ENCODE data around the gene ARL16.

The ARL16 gene

DNA sequence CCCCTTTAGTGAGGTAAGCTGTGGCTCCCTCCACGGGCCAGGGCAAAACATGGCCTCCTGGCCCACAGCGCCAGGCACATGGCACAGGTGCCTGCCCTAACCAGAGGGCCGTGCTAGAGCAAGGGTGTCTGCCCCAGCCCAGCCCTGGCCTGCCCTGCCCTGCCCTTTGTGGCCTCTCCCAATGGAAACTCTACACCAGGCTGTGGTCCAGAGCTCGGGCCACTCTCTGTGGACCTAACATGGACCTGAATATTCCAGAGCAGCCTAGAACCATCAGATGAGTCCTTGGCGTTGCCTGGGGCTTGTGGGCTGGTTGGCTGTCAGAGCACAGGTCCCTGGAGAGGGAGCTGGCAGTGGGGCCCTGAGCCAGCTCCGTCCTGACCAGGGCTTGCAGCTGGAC, 11.6 kb upstream of the ARL16 start:
- DNase-seq, result no peak

DNA sequence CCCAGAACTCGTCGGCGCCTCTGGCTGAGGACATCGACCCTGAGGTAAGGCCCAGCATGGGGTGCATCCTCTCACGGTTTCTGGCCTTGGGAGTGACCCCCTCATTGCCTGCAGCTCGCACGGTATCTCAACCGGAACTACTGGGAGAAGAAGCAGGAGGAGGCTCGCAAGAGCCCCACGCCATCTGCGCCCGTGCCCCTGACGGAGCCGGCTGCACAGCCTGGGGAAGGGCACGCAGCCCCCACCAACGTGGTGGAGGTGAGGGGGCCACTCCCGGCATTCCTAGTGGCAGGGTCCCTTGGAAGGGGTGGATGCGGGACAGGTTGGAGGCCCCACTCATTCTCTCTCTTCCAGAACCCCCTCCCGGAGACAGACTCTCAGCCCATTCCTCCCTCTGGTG, 11.2 kb upstream of the ARL16 start:
- DNase-seq, result no peak

- DNase-seq, result no peak
Measured at GRCh38 chr17:81693509-81694210, 10.1 kb upstream of the ARL16 start.

DNA sequence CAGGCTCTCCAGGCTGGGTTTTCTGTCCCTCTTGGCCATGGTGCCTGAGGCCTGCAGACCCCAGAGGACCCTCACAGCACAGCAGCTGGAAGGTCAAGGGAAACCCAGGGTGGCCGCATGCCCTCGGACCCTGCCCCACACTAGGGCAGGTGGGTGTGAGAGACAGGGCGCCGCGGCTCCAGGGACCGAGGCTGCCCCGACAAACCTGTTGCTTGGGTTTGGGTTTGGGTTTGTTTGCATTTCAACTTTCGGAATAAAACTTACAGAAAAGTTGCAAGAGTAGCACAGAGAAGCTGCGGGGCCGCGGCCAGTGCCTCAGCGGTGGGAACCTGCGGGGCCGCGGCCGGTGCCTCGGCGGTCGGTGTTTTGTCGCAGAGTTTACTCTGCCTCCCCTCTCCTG, 8.0 kb upstream of the ARL16 start:
- DNase-seq, result no peak

DNA sequence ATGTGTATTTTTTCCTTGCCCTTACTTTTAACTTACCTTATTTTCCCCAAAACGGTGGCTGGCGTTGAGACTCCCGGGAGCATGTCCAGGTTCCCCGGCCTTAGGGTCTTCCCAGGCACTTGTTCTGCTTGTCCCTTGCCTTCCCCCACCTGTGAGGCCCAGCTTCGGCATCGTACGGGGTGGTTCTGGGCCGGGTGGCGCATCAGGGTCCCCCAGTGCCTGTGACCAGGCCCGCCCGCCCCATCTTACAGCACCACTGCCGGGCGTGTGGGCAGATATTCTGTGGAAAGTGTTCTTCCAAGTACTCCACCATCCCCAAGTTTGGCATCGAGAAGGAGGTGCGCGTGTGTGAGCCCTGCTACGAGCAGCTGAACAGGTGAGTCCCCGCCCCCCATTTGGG, 7.6 kb upstream of the ARL16 start:
- DNase-seq, result no peak

DNA sequence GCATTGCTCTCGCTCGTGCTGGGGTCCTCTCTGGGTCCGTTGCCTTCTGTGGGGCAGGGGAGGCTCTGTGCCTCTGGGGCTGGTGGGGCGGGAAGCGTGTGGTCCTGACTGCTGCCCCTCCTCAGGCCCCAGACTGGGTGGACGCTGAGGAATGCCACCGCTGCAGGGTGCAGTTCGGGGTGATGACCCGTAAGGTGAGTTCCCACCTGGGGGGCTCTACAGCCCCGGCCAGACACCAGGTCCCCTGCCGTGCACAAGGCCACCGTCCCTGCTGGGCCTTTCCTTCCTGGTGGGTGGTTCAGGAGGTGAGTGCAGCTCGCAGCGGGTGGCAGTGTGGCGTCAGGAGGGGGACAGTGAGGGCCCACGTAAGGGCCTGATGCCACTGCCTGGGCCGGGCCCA, 7.0 kb upstream of the ARL16 start:
- DNase-seq, result no peak

- DNase-seq, result no peak
Measured at GRCh38 chr17:81690066-81690465, 6.5 kb upstream of the ARL16 start.

DNA sequence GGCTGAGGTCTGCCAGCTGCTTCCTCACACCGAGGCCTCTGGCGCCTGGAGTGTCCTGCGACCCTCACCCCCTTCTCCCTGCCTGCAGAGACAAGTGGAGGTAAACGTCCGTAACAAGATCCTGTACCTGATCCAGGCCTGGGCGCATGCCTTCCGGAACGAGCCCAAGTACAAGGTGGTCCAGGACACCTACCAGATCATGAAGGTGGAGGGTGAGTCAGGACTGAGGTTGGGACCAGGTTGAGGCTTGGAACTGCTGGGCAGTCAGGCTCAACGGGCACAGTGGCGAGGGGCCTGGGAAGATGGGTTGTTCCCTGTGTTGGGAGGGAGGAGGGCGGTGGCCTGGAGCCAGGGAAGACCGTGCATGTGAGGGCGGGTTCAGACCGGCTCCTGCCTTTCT, 5.0 kb upstream of the ARL16 start:
- no peak for DNase-seq

GRCh38 chr17:81687770-81688541, 4.4 kb upstream of the ARL16 start:
- no peak for DNase-seq

DNA sequence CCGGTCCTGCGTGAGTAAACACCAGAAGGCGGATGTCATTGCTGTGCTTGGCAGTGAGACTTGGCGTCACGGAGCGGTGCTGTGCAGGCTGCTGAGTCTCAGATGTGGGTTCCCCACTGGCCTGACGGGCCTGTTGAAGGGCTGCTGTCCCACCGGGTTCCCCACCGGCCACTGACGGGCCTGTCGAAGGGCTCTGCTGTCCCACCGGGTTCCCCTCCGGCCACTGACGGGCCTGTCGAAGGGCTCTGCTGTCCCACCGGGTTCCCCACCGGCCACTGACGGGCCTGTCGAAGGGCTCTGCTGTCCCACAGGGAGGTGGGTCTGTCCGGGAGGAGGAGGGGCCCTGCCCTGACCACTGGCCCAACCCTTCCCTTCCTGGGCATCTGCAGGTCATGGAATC, 3.0 kb upstream of the ARL16 start:
- no peak for DNase-seq

- DNase-seq, result peak; percentile 23
Measured at GRCh38 chr17:81685108-81685507, 1.5 kb upstream of the ARL16 start.

GRCh38 chr17:81684442-81684911, 880 bp upstream of the ARL16 start:
- DNase-seq, result peak; percentile 27

GRCh38 chr17:81683208-81683583, 401 bp downstream of the ARL16 start:
- no peak for DNase-seq

DNA sequence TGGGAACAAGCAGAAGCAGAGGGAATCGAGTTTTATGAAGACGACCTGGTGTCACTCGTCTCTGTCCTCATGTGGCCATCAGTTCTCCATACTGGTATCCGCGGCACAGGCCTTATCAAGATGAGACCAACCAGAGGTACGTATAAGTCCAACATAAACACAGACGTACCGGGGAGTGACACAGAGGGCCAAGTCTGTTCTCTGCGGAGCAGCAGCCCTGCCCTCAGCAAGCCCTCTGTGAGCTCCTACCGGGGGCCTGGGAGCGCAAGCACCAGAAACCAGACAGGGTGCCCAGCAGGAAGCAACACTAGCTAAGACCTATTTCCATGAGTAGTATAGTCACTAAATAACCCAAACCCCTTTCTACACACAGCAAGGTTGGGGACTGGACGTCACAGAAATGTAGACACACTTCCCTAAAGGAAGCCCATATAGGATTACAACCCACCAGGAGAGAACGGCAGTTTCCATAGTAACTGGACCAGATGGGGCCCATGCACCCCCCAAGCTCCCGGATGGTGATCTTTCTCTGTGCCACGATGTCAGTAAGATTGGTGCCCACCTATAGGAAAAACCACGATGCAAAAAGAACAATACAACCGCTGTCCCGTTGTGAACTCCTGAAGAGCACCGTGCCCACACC, 911 bp downstream of the ARL16 start:
- DNase-seq, result no peak

DNA sequence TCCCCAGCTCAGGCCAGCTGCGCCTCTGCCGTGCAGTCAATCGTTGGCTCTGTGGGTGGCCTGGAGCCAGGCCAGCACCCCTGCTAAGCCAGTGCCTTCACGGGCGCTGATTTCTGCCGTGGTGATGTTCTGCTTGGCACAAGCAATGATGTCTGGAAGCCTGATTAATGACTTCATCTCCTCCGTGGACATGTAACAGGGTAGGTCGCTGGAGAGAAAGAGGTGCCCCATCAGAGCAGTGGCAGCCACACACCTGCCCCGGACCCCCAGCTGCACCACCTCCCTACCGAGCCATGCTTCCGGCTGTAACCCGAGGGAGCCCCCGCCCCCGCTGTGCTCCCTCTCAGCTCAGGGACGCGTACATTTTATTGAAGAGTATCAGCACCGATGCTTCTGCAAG, 1.9 kb downstream of the ARL16 start:
- DNase-seq, result no peak

DNA sequence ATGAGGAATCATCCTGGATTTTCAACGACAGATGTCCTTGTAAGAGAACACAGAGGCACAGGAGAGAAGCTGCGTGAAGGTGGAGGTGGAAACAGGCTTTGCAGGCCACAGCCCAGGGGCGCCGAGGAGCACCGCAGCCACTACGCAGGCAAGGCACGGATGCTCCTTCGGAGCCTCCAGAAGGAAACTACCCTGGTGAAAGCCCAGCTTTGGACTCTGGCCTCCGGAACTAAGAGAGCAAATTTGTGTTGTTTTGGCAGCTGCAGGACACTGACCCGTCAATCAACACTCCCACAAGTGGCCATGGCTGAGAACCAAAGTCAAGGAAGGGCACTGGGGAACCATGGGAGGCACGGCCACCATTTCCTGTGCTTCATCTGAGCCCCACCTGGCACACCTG, 3.4 kb downstream of the ARL16 start:
- DNase-seq, result no peak

GRCh38 chr17:81676906-81677305, 6.7 kb downstream of the ARL16 start:
- DNase-seq, result no peak

- DNase-seq, result peak; percentile 22
Measured at GRCh38 chr17:81675515-81676221, 7.9 kb downstream of the ARL16 start.

- DNase-seq, result no peak
Measured at GRCh38 chr17:81673561-81674258, 9.9 kb downstream of the ARL16 start.

DNA sequence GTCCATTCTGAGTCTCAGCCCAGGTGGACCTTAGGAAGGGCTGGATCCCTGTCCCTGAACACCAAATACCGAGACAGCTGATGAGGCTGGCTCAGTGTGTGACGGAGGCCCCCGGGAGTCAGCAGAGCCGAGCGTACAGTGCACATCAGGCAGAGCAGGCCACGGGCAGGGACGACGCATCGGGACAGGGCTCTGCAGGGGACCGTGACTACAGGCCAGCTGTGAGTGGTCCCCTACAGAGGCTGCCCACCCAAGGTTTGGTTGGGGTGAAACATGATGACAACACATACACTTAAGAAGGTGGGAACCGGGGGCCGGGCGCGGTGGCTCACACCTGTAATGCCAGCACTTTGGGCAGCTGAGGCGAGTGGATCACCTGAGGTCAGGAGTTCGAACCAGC, 10.6 kb downstream of the ARL16 start:
- DNase-seq, result no peak

- no peak for DNase-seq
Measured at GRCh38 chr17:81672504-81672903, 11.1 kb downstream of the ARL16 start.

DNA sequence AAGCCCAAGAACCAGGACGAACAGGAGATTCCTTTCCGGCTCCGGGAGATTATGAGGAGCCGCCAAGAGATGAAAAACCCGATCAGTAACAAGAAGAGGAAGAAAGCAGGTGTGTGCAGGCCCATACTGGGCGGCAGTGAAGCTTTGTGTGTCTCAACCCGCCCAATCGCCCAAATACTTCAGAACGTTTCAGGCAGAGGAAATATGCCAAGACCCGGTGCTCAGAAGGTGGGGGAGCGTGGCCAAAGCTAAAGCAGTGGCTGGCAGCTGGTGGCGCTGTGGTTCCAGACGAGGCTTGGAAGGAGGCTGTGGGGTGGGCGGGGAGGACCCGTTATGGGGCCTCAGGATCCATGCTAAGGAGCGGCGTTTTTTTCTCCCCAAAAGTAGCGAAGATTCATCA, 15.8 kb downstream of the ARL16 start:
- no peak for DNase-seq
